Prostate gland (tissue), 2 donors: Measurements from ENCODE around the gene RXRG. TPM values are rescaled to one million over a fixed set of nuclear protein-coding genes. Genes with fewer than 3 reads are reported as not detected.
"Not testable (repeated sequence)": the region's sequence is repeated elsewhere in the genome, so short reads cannot be mapped to it uniquely, and the experiment has no call there.

Experiments used
- DNase-seq: peaks from one replicate; pipeline ENCODE4 v3.0.0-alpha.2; 2019; ENCODE audit warnings: low spot score
- H3K27ac ChIP-seq, 2 donors: fragments of 200-600 bp; sonication (generic); 2 replicates each; pipeline ENCODE4 v1.5.1; 2017 to 2019
- H3K27me3 ChIP-seq: fragments of 200-600 bp; sonication (generic); replicated peaks from 2 replicates; pipeline ENCODE4 v1.5.1; 2019; ENCODE audit not compliant: insufficient read depth
- H3K36me3 ChIP-seq, 2 donors: fragments of 200-600 bp; sonication (generic); 1 replicate in 1 of 2; 2 replicates in 1 of 2; pipeline versions ENCODE4 v1.5.1 to v1.8.1; 2017 to 2019
- H3K4me1 ChIP-seq: fragments of 200-600 bp; sonication (generic); replicated peaks from 2 replicates; pipeline ENCODE4 v1.5.1; 2019
- H3K4me3 ChIP-seq, 2 donors: fragments of 200-600 bp; sonication (generic); 2 replicates each; pipeline ENCODE4 v1.5.1; 2017 to 2019
- H3K9me3 ChIP-seq: fragments of 200-600 bp; sonication (generic); 2 replicates; pipeline ENCODE4 v1.5.1; 2017
- POLR2A ChIP-seq: fragments of 450-650 bp; IDR thresholded peaks from one replicate; pipeline ENCODE4 v1.6.1; 2016; ENCODE audit warnings: antibody characterized with exemption, mild to moderate bottlenecking
- POLR2AphosphoS5 ChIP-seq: sonication (generic); formaldehyde crosslinking; IDR thresholded peaks from one replicate; pipeline ENCODE4 v1.6.1; 2017; ENCODE audit warnings: antibody characterized with exemption
- WGBS: methylation state at CpG from one replicate; pipeline ENCODE4 v1.1.5; 2018; 5-methylcytosine and 5-hydroxymethylcytosine counted together
- intact Hi-C: fragments of 100-400 bp; cut with DNase I; formaldehyde crosslinking; loops from one replicate; pipeline ENCODE4 v1.14.2; 2022
- total RNA-seq, 2 donors: library from RNA; depleted of rRNA; stranded (reverse); fragments of >200 nt; gene quantifications; one replicate each; pipeline ENCODE4 v1.1.0, GENCODE V29; 2016
- TF ChIP-seq, protein P1 (sequence below), 4 experiments: fragments of 200-600 bp in 2 of 4; fragments of 450-650 bp in 2 of 4; sonication (generic) in 2 of 4; IDR thresholded peaks; 1 replicate in 3 of 4; 2 replicates in 1 of 4; pipeline ENCODE4 v1.5.1; 2016 to 2019; ENCODE audit warnings: antibody characterized with exemption in 4 of 4, mild to moderate bottlenecking in 2 of 4, moderate library complexity in 2 of 4

Gene RXRG
- total RNA-seq, 2 donors from 2014 or later: 0.14 to 1.4 TPM

- WGBS: 54% methylated on average over 3 of the region's 3 CpGs
- no peaks in the 10 kb centered on the region for H3K36me3 ChIP-seq
- TF ChIP-seq POLR2AphosphoS5: no peak
- TF ChIP-seq, protein P1, sequence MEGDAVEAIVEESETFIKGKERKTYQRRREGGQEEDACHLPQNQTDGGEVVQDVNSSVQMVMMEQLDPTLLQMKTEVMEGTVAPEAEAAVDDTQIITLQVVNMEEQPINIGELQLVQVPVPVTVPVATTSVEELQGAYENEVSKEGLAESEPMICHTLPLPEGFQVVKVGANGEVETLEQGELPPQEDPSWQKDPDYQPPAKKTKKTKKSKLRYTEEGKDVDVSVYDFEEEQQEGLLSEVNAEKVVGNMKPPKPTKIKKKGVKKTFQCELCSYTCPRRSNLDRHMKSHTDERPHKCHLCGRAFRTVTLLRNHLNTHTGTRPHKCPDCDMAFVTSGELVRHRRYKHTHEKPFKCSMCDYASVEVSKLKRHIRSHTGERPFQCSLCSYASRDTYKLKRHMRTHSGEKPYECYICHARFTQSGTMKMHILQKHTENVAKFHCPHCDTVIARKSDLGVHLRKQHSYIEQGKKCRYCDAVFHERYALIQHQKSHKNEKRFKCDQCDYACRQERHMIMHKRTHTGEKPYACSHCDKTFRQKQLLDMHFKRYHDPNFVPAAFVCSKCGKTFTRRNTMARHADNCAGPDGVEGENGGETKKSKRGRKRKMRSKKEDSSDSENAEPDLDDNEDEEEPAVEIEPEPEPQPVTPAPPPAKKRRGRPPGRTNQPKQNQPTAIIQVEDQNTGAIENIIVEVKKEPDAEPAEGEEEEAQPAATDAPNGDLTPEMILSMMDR (IDR thresholded peaks at IDR 0.05): no peak
- TF ChIP-seq POLR2A: no peak
- no peak overlapping the region for H3K27ac ChIP-seq
- no peaks in the 10 kb centered on the region for H3K27me3 ChIP-seq
- H3K4me1 ChIP-seq: no peaks in the 10 kb centered on the region
- no peak for DNase-seq
- no peaks in the 10 kb centered on the region for H3K9me3 ChIP-seq
- no peak overlapping the region for H3K4me3 ChIP-seq
- intact Hi-C loops: no loop called here
Observed at GRCh38 chr1:165463978-165464377, 19.1 kb upstream of the RXRG start.

GRCh38 chr1:165459683-165460082 is 14.8 kb upstream of the RXRG start:
- 97% methylated on average over 2 of the region's 2 CpGs for WGBS
- H3K4me3 ChIP-seq, DNase-seq, H3K36me3 ChIP-seq, H3K27ac ChIP-seq, intact Hi-C loops, H3K27me3 ChIP-seq, H3K4me1 ChIP-seq, H3K9me3 ChIP-seq: not testable (repeated sequence)

DNA sequence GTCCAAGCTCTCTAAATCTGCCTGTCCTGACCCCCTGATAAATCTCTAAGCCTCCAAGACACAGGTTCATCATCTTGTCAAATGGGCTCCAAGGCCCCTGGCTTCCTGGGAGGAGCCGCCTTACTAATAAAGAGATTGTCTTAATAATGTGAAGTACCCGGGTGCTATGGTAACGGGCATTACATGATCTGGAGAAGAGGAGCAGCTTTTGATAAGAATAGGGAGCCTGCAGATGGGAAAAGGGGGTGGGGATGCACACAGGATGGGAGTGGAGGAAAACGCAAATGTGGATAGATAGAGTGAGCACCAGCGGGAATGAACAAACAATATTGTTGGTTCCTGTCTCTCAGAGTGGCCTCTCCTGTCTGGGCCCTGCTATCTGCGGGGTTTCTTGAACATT is 11.9 kb upstream of the RXRG start:
- intact Hi-C loops: no loop called here
- TF ChIP-seq, protein P1 (IDR thresholded peaks at IDR 0.05): no peak
- TF ChIP-seq POLR2A (no peak), POLR2AphosphoS5 (no peak)
- no peak overlapping the region for H3K4me3 ChIP-seq
- 62% methylated on average over 6 of the region's 6 CpGs for WGBS
- no peak overlapping the region for H3K27ac ChIP-seq
- H3K36me3 ChIP-seq: no peaks in the 10 kb centered on the region
- H3K27me3 ChIP-seq: no peaks in the 10 kb centered on the region
- H3K9me3 ChIP-seq: no peaks in the 10 kb centered on the region
- DNase-seq: no peak
- no peaks in the 10 kb centered on the region for H3K4me1 ChIP-seq

DNA sequence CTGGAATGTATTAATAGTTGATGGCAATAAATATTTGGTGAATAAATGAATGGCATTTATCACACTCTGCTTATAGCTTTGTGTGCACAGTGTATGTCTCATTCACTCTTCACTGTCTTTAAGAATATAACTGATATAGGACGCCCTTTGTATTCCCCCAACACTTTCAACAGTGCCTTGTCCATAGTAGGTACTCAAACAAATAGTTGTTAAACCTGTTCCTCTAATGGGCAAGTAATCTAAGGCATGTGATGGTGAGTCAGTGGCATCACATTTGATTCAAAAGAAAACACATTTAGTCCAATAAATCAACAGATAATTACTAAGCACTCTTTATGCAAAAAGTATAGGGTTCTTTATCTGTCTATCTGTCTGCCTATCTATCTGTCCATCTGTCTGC is 11.2 kb upstream of the RXRG start:
- Histone ChIP-seq H3K4me3 (no peak overlapping the region), H3K27ac (no peak overlapping the region), H3K4me1 (no peaks in the 10 kb centered on the region), H3K27me3 (no peaks in the 10 kb centered on the region), H3K36me3 (no peaks in the 10 kb centered on the region), H3K9me3 (no peaks in the 10 kb centered on the region)
- DNase-seq: no peak
- 64% methylated on average over 1 of the region's 1 CpG for WGBS
- TF ChIP-seq, protein P1 (IDR thresholded peaks at IDR 0.05): no peak
- TF ChIP-seq POLR2A (no peak), POLR2AphosphoS5 (no peak)
- intact Hi-C loops: no loop called here

- no peak for DNase-seq
- no peak overlapping the region for H3K27ac ChIP-seq
- no peaks in the 10 kb centered on the region for H3K27me3 ChIP-seq
- no peaks in the 10 kb centered on the region for H3K9me3 ChIP-seq
- H3K4me1 ChIP-seq: no peaks in the 10 kb centered on the region
- H3K36me3 ChIP-seq: no peaks in the 10 kb centered on the region
- intact Hi-C loops: no loop called here
- no peak overlapping the region for H3K4me3 ChIP-seq
- TF ChIP-seq, protein P1 (IDR thresholded peaks at IDR 0.05): no peak
- TF ChIP-seq POLR2AphosphoS5: no peak
- TF ChIP-seq POLR2A: no peak
- 83% methylated on average over 3 of the region's 3 CpGs for WGBS
Observed at GRCh38 chr1:165455111-165455510, 10.2 kb upstream of the RXRG start.
